ENCODE results near the gene TRMT1. TPM values are rescaled to one million over a fixed set of nuclear protein-coding genes. Genes with fewer than 3 reads are reported as not detected.

The TRMT1 gene
- total and polyA plus RNA-seq, 9 donors: 20.0 to 31.5 (median 26.1) TPM

GRCh38 chr19:13089139-13089856, 27.2 kb downstream of the TRMT1 start:
- Histone ChIP-seq H3K9me3 (replicated peaks; ENCODE audit: control insufficient read depth, low read depth, low read length) (no peaks in the 10 kb centered on the region), H3K36me3 (ENCODE audit: control insufficient read depth, insufficient read depth, low read length) (peaks cover 70% of the 10 kb centered on the region), H3K4me1 (ENCODE audit: control insufficient read depth, insufficient read depth, low read length) (peaks cover 55% of the 10 kb centered on the region), H3K27me3 (ENCODE audit: control insufficient read depth, insufficient read depth, low read length) (no peaks in the 10 kb centered on the region), H3K27ac (ENCODE audit: low read length) (peak overlapping the region; percentile 91), H3K4me3 (ENCODE audit: low read length) (no peak overlapping the region)
- no peak for DNase-seq
- 67% methylated on average over 2 of the region's 5 CpGs for WGBS (ENCODE audit: insufficient coverage)

GRCh38 chr19:13087795-13088537, 28.6 kb downstream of the TRMT1 start:
- Histone ChIP-seq H3K9me3 (replicated peaks; ENCODE audit: control insufficient read depth, low read depth, low read length) (no peaks in the 10 kb centered on the region), H3K4me3 (ENCODE audit: low read length) (no peak overlapping the region), H3K4me1 (ENCODE audit: control insufficient read depth, insufficient read depth, low read length) (peaks cover 49% of the 10 kb centered on the region), H3K27me3 (ENCODE audit: control insufficient read depth, insufficient read depth, low read length) (no peaks in the 10 kb centered on the region), H3K36me3 (ENCODE audit: control insufficient read depth, insufficient read depth, low read length) (peaks cover 77% of the 10 kb centered on the region), H3K27ac (ENCODE audit: low read length) (peak overlapping the region; percentile 20)
- no peak for DNase-seq
- 78% methylated on average over 18 of the region's 37 CpGs for WGBS (ENCODE audit: insufficient coverage)

- H3K4me3 ChIP-seq (ENCODE audit: low read length): no peak overlapping the region
- DNase-seq: no peak
- H3K9me3 ChIP-seq (replicated peaks; ENCODE audit: control insufficient read depth, low read depth, low read length): no peaks in the 10 kb centered on the region
- peaks cover 49% of the 10 kb centered on the region for H3K4me1 ChIP-seq (ENCODE audit: control insufficient read depth, insufficient read depth, low read length)
- H3K36me3 ChIP-seq (ENCODE audit: control insufficient read depth, insufficient read depth, low read length): peaks cover 80% of the 10 kb centered on the region
- no peak overlapping the region for H3K27ac ChIP-seq (ENCODE audit: low read length)
- H3K27me3 ChIP-seq (ENCODE audit: control insufficient read depth, insufficient read depth, low read length): no peaks in the 10 kb centered on the region
- WGBS (ENCODE audit: insufficient coverage): 85% methylated on average over 3 of the region's 12 CpGs
These were observed 29.2 kb downstream of the TRMT1 start for GRCh38 chr19:13087295-13087694.

GRCh38 chr19:13086341-13086740, 30.2 kb downstream of the TRMT1 start:
- Histone ChIP-seq H3K4me3 (ENCODE audit: low read length) (no peak overlapping the region), H3K27ac (ENCODE audit: low read length) (no peak overlapping the region), H3K9me3 (replicated peaks; ENCODE audit: control insufficient read depth, low read depth, low read length) (no peaks in the 10 kb centered on the region), H3K27me3 (ENCODE audit: control insufficient read depth, insufficient read depth, low read length) (no peaks in the 10 kb centered on the region), H3K4me1 (ENCODE audit: control insufficient read depth, insufficient read depth, low read length) (peaks cover 43% of the 10 kb centered on the region), H3K36me3 (ENCODE audit: control insufficient read depth, insufficient read depth, low read length) (peaks cover 89% of the 10 kb centered on the region)
- no CpG with 5 or more reads among the region's 2 CpGs for WGBS (ENCODE audit: insufficient coverage)
- no peak for DNase-seq

- no peak overlapping the region for H3K27ac ChIP-seq (ENCODE audit: low read length)
- WGBS (ENCODE audit: insufficient coverage): 47% methylated on average over 7 of the region's 7 CpGs
- H3K36me3 ChIP-seq (ENCODE audit: control insufficient read depth, insufficient read depth, low read length): peaks cover 84% of the 10 kb centered on the region
These were observed 30.9 kb downstream of the TRMT1 start for GRCh38 chr19:13085666-13086065.

GRCh38 chr19:13083627-13084026, 32.9 kb downstream of the TRMT1 start:
- no peak overlapping the region for H3K4me3 ChIP-seq (ENCODE audit: low read length)
- H3K27ac ChIP-seq (ENCODE audit: low read length): no peak overlapping the region
- H3K27me3 ChIP-seq (ENCODE audit: control insufficient read depth, insufficient read depth, low read length): no peaks in the 10 kb centered on the region
- H3K4me1 ChIP-seq (ENCODE audit: control insufficient read depth, insufficient read depth, low read length): peaks cover 37% of the 10 kb centered on the region
- no peaks in the 10 kb centered on the region for H3K9me3 ChIP-seq (replicated peaks; ENCODE audit: control insufficient read depth, low read depth, low read length)
- peaks cover 73% of the 10 kb centered on the region for H3K36me3 ChIP-seq (ENCODE audit: control insufficient read depth, insufficient read depth, low read length)
- no peak for DNase-seq
- 81% methylated on average over 9 of the region's 9 CpGs for WGBS (ENCODE audit: insufficient coverage)

More at GRCh38 chr19:13085666-13086065, 30.9 kb downstream of the TRMT1 start:
- Histone ChIP-seq H3K4me1 (ENCODE audit: control insufficient read depth, insufficient read depth, low read length) (peaks cover 37% of the 10 kb centered on the region), H3K27me3 (ENCODE audit: control insufficient read depth, insufficient read depth, low read length) (no peaks in the 10 kb centered on the region), H3K9me3 (replicated peaks; ENCODE audit: control insufficient read depth, low read depth, low read length) (no peaks in the 10 kb centered on the region), H3K4me3 (ENCODE audit: low read length) (no peak overlapping the region)
- DNase-seq: no peak

GRCh38 chr19:13083008-13083404, 33.5 kb downstream of the TRMT1 start:
- Histone ChIP-seq H3K27me3 (ENCODE audit: control insufficient read depth, insufficient read depth, low read length) (no peaks in the 10 kb centered on the region), H3K4me1 (ENCODE audit: control insufficient read depth, insufficient read depth, low read length) (peaks cover 43% of the 10 kb centered on the region), H3K36me3 (ENCODE audit: control insufficient read depth, insufficient read depth, low read length) (peaks cover 74% of the 10 kb centered on the region), H3K27ac (ENCODE audit: low read length) (no peak overlapping the region), H3K4me3 (ENCODE audit: low read length) (no peak overlapping the region), H3K9me3 (replicated peaks; ENCODE audit: control insufficient read depth, low read depth, low read length) (no peaks in the 10 kb centered on the region)
- DNase-seq: no peak
- WGBS (ENCODE audit: insufficient coverage): 50% methylated on average over 6 of the region's 7 CpGs

GRCh38 chr19:13082192-13083007, 34.1 kb downstream of the TRMT1 start:
- Histone ChIP-seq H3K9me3 (replicated peaks; ENCODE audit: control insufficient read depth, low read depth, low read length) (no peaks in the 10 kb centered on the region), H3K36me3 (ENCODE audit: control insufficient read depth, insufficient read depth, low read length) (peaks cover 72% of the 10 kb centered on the region), H3K4me1 (ENCODE audit: control insufficient read depth, insufficient read depth, low read length) (peaks cover 50% of the 10 kb centered on the region), H3K4me3 (ENCODE audit: low read length) (no peak overlapping the region), H3K27ac (ENCODE audit: low read length) (no peak overlapping the region), H3K27me3 (ENCODE audit: control insufficient read depth, insufficient read depth, low read length) (no peaks in the 10 kb centered on the region)
- WGBS (ENCODE audit: insufficient coverage): 26% methylated on average over 5 of the region's 14 CpGs
- no peak for DNase-seq

GRCh38 chr19:13079542-13079986, 37.0 kb downstream of the TRMT1 start:
- Histone ChIP-seq H3K36me3 (ENCODE audit: control insufficient read depth, insufficient read depth, low read length) (peaks cover 66% of the 10 kb centered on the region), H3K27me3 (ENCODE audit: control insufficient read depth, insufficient read depth, low read length) (no peaks in the 10 kb centered on the region), H3K9me3 (replicated peaks; ENCODE audit: control insufficient read depth, low read depth, low read length) (no peaks in the 10 kb centered on the region), H3K4me1 (ENCODE audit: control insufficient read depth, insufficient read depth, low read length) (peaks cover 68% of the 10 kb centered on the region), H3K27ac (ENCODE audit: low read length) (peak overlapping the region; percentile 71), H3K4me3 (ENCODE audit: low read length) (no peak overlapping the region)
- DNase-seq: peak; percentile 95
- WGBS (ENCODE audit: insufficient coverage): 22% methylated on average over 12 of the region's 16 CpGs
